ENCODE results near the gene DHX30. TPM values are rescaled to one million over a fixed set of nuclear protein-coding genes. Genes with fewer than 3 reads are reported as not detected.

The DHX30 gene
- total RNA-seq, 1 donor from 2014 or later, result 77.4 TPM

- Mint-ChIP-seq H3K4me1 (peaks cover 3% of the 10 kb centered on the region), H3K36me3 (ENCODE audit: low read depth) (peaks cover 68% of the 10 kb centered on the region), H3K9me3 (no peaks in the 10 kb centered on the region), H3K27ac (no peak overlapping the region), H3K4me3 (no peak overlapping the region), H3K27me3 (no peaks in the 10 kb centered on the region)
- intact Hi-C loops (cut with micrococcal nuclease), result loop anchor here (1.0 kb wide), 2 partner anchors 153 to 314 kb away; no protein-coding TSS in a partner anchor
- CTCF ChIA-PET, result interaction anchor here (0.8 to 4.5 kb wide), 17 partner anchors 9 to 321 kb away, joined by 3 to 47 read pairs (median 4); no protein-coding TSS in a partner anchor
- TF ChIP-seq CTCF (IDR thresholded peaks at IDR 0.05), result no peak
- DNase-seq, result no peak
- POLR2A ChIA-PET, result interaction anchor here (1.3 kb wide), 1 partner anchor 12 kb away, joined by 4 read pairs; no protein-coding TSS in a partner anchor
- ATAC-seq (ENCODE audit: low read depth), result no peak
These were observed 34.0 kb downstream of the DHX30 start for GRCh38 chr3:47836986-47837385.

- no peak overlapping the region for H3K27ac Mint-ChIP-seq
- TF ChIP-seq CTCF (IDR thresholded peaks at IDR 0.05), result no peak
- CTCF ChIA-PET, result interaction anchor here (1.4 to 4.5 kb wide), 4 partner anchors 11 to 313 kb away, joined by 4 to 47 read pairs (median 10); no protein-coding TSS in a partner anchor
- no peak overlapping the region for H3K4me3 Mint-ChIP-seq
- H3K4me1 Mint-ChIP-seq, result peaks cover 3% of the 10 kb centered on the region
- DNase-seq (no peak), ATAC-seq (ENCODE audit: low read depth) (no peak)
- H3K9me3 Mint-ChIP-seq, result no peaks in the 10 kb centered on the region
- peaks cover 75% of the 10 kb centered on the region for H3K36me3 Mint-ChIP-seq (ENCODE audit: low read depth)
- no peaks in the 10 kb centered on the region for H3K27me3 Mint-ChIP-seq
- intact Hi-C loops (cut with micrococcal nuclease), result no loop called here
- POLR2A ChIA-PET, result interaction anchor here (1.3 kb wide), 1 partner anchor 13 kb away, joined by 4 read pairs; no protein-coding TSS in a partner anchor
These were observed 35.6 kb downstream of the DHX30 start for GRCh38 chr3:47838503-47838902.

- Mint-ChIP-seq H3K27ac (no peak overlapping the region), H3K4me1 (peaks cover 3% of the 10 kb centered on the region), H3K27me3 (no peaks in the 10 kb centered on the region), H3K9me3 (no peaks in the 10 kb centered on the region), H3K4me3 (no peak overlapping the region), H3K36me3 (ENCODE audit: low read depth) (peaks cover 82% of the 10 kb centered on the region)
- DNase-seq (no peak), ATAC-seq (ENCODE audit: low read depth) (no peak)
- intact Hi-C loops (cut with micrococcal nuclease), result no loop called here
- ChIA-PET POLR2A (no interaction called here), CTCF (no interaction called here)
- no peak for TF ChIP-seq CTCF (IDR thresholded peaks at IDR 0.05)
These were observed 38.9 kb downstream of the DHX30 start for GRCh38 chr3:47841786-47842349.

- H3K36me3 Mint-ChIP-seq (ENCODE audit: low read depth), result peaks cover 96% of the 10 kb centered on the region
- intact Hi-C loops (cut with micrococcal nuclease), result no loop called here
- ATAC-seq (ENCODE audit: low read depth), result no peak
- no peak for TF ChIP-seq CTCF (IDR thresholded peaks at IDR 0.05)
- no peak for DNase-seq
- no peaks in the 10 kb centered on the region for H3K27me3 Mint-ChIP-seq
- H3K4me3 Mint-ChIP-seq, result no peak overlapping the region
- ChIA-PET POLR2A (no interaction called here), CTCF (no interaction called here)
- no peaks in the 10 kb centered on the region for H3K9me3 Mint-ChIP-seq
- H3K4me1 Mint-ChIP-seq, result peaks cover 5% of the 10 kb centered on the region
- no peak overlapping the region for H3K27ac Mint-ChIP-seq
These were observed 43.4 kb downstream of the DHX30 start for GRCh38 chr3:47846186-47846879.

- intact Hi-C loops (cut with micrococcal nuclease), result no loop called here
- Mint-ChIP-seq H3K27me3 (no peaks in the 10 kb centered on the region), H3K4me1 (peaks cover 5% of the 10 kb centered on the region), H3K9me3 (no peaks in the 10 kb centered on the region), H3K36me3 (ENCODE audit: low read depth) (peaks cover 96% of the 10 kb centered on the region), H3K27ac (no peak overlapping the region), H3K4me3 (no peak overlapping the region)
- ChIA-PET CTCF (no interaction called here), POLR2A (no interaction called here)
- TF ChIP-seq CTCF (IDR thresholded peaks at IDR 0.05), result no peak
- ATAC-seq (ENCODE audit: low read depth) (no peak), DNase-seq (no peak)
These were observed 43.9 kb downstream of the DHX30 start for GRCh38 chr3:47846880-47847248.
